Measurements from ENCODE around the gene SLC9A8. TPM values are rescaled to one million over a fixed set of nuclear protein-coding genes. Genes with fewer than 3 reads are reported as not detected.

The SLC9A8 gene
- total RNA-seq, 1 donor = 6.9 TPM

DNA sequence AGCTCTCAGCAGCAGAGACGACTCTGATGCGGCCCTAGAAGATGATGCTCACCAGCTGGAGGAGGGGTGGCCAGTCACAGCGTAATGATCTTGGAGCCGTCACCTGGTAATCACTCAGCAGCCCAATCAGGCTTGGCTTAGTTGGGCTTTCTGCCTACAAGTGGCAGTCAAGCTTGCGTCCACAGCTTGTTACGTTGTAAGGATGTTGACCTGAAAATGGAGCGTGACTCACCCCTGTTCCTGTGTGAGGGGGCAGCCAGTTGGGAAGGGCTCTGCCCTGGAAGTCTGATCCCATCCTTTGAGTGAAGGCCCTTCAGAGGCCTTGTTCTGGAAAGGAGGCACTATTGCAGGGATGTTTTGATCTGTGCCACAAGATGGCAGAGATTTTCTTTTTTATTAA lies 52.9 kb downstream of the SLC9A8 start:
- TF ChIP-seq, protein P1, sequence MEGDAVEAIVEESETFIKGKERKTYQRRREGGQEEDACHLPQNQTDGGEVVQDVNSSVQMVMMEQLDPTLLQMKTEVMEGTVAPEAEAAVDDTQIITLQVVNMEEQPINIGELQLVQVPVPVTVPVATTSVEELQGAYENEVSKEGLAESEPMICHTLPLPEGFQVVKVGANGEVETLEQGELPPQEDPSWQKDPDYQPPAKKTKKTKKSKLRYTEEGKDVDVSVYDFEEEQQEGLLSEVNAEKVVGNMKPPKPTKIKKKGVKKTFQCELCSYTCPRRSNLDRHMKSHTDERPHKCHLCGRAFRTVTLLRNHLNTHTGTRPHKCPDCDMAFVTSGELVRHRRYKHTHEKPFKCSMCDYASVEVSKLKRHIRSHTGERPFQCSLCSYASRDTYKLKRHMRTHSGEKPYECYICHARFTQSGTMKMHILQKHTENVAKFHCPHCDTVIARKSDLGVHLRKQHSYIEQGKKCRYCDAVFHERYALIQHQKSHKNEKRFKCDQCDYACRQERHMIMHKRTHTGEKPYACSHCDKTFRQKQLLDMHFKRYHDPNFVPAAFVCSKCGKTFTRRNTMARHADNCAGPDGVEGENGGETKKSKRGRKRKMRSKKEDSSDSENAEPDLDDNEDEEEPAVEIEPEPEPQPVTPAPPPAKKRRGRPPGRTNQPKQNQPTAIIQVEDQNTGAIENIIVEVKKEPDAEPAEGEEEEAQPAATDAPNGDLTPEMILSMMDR (IDR thresholded peaks at IDR 0.05; ENCODE audit: extremely low read depth, low read depth, low read length) = no peak
- Histone ChIP-seq H2AFZ (ENCODE audit: low read length) (peak overlapping the region; percentile 33), H3K27me3 (ENCODE audit: insufficient read depth, low read length) (no peaks in the 10 kb centered on the region), H3K4me3 (ENCODE audit: insufficient read depth, low read length) (no peak overlapping the region), H4K20me1 (ENCODE audit: insufficient read depth, low read length) (no peaks in the 10 kb centered on the region), H3K36me3 (ENCODE audit: insufficient read depth, low read length) (peaks cover 20% of the 10 kb centered on the region), H3K4me1 (ENCODE audit: insufficient read depth, low read length) (peaks cover 10% of the 10 kb centered on the region), H3K79me2 (ENCODE audit: insufficient read depth, low read length) (no peaks in the 10 kb centered on the region), H3K27ac (ENCODE audit: low read depth, low read length) (peak overlapping the region; percentile 70), H3K4me2 (ENCODE audit: insufficient read depth, low read length) (peak overlapping the region; percentile 8), H3K9me3 (ENCODE audit: low read depth, low read length) (no peaks in the 10 kb centered on the region)
- no peak for DNase-seq (ENCODE audit: insufficient read length, low spot score, missing footprints)

DNA sequence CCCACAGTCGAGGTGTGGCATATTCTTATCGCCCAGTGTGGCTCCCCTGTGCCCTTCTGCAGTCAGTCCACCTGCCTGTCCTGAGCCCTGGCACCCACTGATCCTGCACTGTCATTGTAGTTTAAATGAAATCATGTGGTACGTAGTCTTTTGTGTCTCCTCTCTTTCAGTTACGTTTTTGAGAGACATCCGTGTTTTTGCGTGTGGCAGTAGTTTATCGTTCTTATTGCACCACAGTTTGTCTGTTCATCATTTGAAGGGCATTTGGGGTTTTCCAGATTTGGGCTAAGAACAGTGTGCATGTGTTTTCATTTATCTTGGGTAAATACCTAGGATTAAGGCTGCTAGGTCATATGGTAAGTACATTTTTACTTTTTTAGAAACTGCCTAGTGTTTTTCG lies 53.4 kb downstream of the SLC9A8 start:
- Histone ChIP-seq H2AFZ (ENCODE audit: low read length) (no peak overlapping the region), H3K27me3 (ENCODE audit: insufficient read depth, low read length) (no peaks in the 10 kb centered on the region), H3K4me2 (ENCODE audit: insufficient read depth, low read length) (peak overlapping the region; percentile 8), H3K79me2 (ENCODE audit: insufficient read depth, low read length) (no peaks in the 10 kb centered on the region), H3K9me3 (ENCODE audit: low read depth, low read length) (no peaks in the 10 kb centered on the region), H3K36me3 (ENCODE audit: insufficient read depth, low read length) (peaks cover 20% of the 10 kb centered on the region), H3K27ac (ENCODE audit: low read depth, low read length) (peak overlapping the region; percentile 70), H3K4me3 (ENCODE audit: insufficient read depth, low read length) (no peak overlapping the region), H3K4me1 (ENCODE audit: insufficient read depth, low read length) (peaks cover 10% of the 10 kb centered on the region), H4K20me1 (ENCODE audit: insufficient read depth, low read length) (no peaks in the 10 kb centered on the region)
- TF ChIP-seq, protein P1 (IDR thresholded peaks at IDR 0.05; ENCODE audit: extremely low read depth, low read depth, low read length) = no peak
- DNase-seq (ENCODE audit: insufficient read length, low spot score, missing footprints) = no peak

DNA sequence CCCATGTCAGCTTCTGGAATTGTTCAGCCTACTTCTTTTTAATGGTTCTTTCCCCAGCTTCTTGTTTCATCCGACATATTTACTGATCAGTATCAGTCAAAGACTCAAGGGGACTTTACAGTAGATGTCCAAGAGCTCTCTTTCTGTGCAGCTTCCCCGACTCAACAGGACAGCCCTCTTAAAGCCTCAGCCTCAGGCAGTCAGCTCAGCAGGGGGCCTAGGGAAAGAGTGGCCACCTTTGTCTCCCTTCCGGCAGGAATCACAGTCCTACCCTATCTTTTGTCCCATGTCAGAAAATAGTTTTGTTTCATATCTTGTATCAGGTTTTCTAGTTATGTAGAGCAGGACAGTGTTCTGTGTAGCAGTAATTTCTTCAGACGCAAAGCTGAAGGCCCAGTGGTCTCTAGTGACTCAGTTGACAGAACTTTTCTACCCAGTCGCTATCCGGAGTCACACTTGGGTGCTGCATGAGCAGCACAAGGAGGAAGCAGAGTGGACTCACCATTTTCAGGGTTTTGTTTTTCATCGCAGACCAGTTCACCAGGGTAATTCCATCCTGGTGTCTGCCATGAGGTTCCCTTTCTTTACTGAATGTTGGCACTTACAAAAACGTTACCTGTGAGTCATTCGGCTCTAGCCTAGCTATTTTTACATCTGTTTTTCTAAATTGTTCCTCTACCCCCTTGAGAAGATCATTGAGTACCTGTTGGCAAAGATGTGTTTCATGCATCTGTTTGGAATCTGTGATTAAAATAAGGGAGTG lies 55.0 kb downstream of the SLC9A8 start:
- H2AFZ ChIP-seq (ENCODE audit: low read length) = no peak overlapping the region
- H3K4me2 ChIP-seq (ENCODE audit: insufficient read depth, low read length) = no peak overlapping the region
- peaks cover 20% of the 10 kb centered on the region for H3K36me3 ChIP-seq (ENCODE audit: insufficient read depth, low read length)
- H3K9me3 ChIP-seq (ENCODE audit: low read depth, low read length) = no peaks in the 10 kb centered on the region
- no peak overlapping the region for H3K27ac ChIP-seq (ENCODE audit: low read depth, low read length)
- H3K79me2 ChIP-seq (ENCODE audit: insufficient read depth, low read length) = no peaks in the 10 kb centered on the region
- DNase-seq (ENCODE audit: insufficient read length, low spot score, missing footprints) = no peak
- H3K4me3 ChIP-seq (ENCODE audit: insufficient read depth, low read length) = no peak overlapping the region
- TF ChIP-seq, protein P1 (IDR thresholded peaks at IDR 0.05; ENCODE audit: extremely low read depth, low read depth, low read length) = no peak
- H3K27me3 ChIP-seq (ENCODE audit: insufficient read depth, low read length) = no peaks in the 10 kb centered on the region
- peaks cover 10% of the 10 kb centered on the region for H3K4me1 ChIP-seq (ENCODE audit: insufficient read depth, low read length)
- H4K20me1 ChIP-seq (ENCODE audit: insufficient read depth, low read length) = no peaks in the 10 kb centered on the region

- Histone ChIP-seq H3K4me1 (ENCODE audit: insufficient read depth, low read length) (peaks cover 10% of the 10 kb centered on the region), H3K79me2 (ENCODE audit: insufficient read depth, low read length) (no peaks in the 10 kb centered on the region), H3K4me3 (ENCODE audit: insufficient read depth, low read length) (no peak overlapping the region), H3K36me3 (ENCODE audit: insufficient read depth, low read length) (peaks cover 12% of the 10 kb centered on the region), H3K27ac (ENCODE audit: low read depth, low read length) (no peak overlapping the region), H4K20me1 (ENCODE audit: insufficient read depth, low read length) (no peaks in the 10 kb centered on the region), H3K9me3 (ENCODE audit: low read depth, low read length) (no peaks in the 10 kb centered on the region), H3K4me2 (ENCODE audit: insufficient read depth, low read length) (no peak overlapping the region), H2AFZ (ENCODE audit: low read length) (no peak overlapping the region), H3K27me3 (ENCODE audit: insufficient read depth, low read length) (no peaks in the 10 kb centered on the region)
- TF ChIP-seq, protein P1 (IDR thresholded peaks at IDR 0.05; ENCODE audit: extremely low read depth, low read depth, low read length) = no peak
- DNase-seq (ENCODE audit: insufficient read length, low spot score, missing footprints) = no peak
Observed at GRCh38 chr20:49868538-49868937, 55.9 kb downstream of the SLC9A8 start.

Measured in osteoblast (primary cell).